DND-41 (cell line): Measurements from ENCODE around the gene A2ML1.

ENCODE experiments used
- ATAC-seq: fragments of 200-7000 bp; cut with Tn5 transposase; 3 replicates; pipeline ENCODE4 v1.9.1; 2021; ENCODE audit warnings: low read depth; ENCODE audit not compliant: insufficient read depth
- DNase-seq: peaks from one replicate; pipeline ENCODE4 v3.0.0-alpha.2; 2020
- H2AFZ ChIP-seq: 2 replicates; pipeline ENCODE4 v1.6.0; 2012; ENCODE audit warnings: low read depth, low read length
- H3K27ac ChIP-seq: 2 replicates; pipeline ENCODE4 v1.5.1; 2012; ENCODE audit warnings: low read length, inconsistent platforms
- H3K27me3 ChIP-seq: fragments of 200-600 bp; sonication (generic); 2 replicates; pipeline ENCODE4 v1.6.0; 2012; ENCODE audit warnings: low read length, mild to moderate bottlenecking, inconsistent platforms; ENCODE audit not compliant: insufficient read depth, poor library complexity
- H3K36me3 ChIP-seq: 2 replicates; pipeline ENCODE4 v1.5.1; 2012; ENCODE audit warnings: low read length, inconsistent platforms; ENCODE audit not compliant: insufficient read depth
- H3K4me1 ChIP-seq: 2 replicates; pipeline ENCODE4 v1.5.1; 2012; ENCODE audit warnings: mild to moderate bottlenecking, low read length; ENCODE audit not compliant: insufficient read depth
- H3K4me2 ChIP-seq: 2 replicates; pipeline ENCODE4 v1.6.0; 2012; ENCODE audit warnings: mild to moderate bottlenecking, moderate library complexity, low read length, inconsistent platforms; ENCODE audit not compliant: insufficient read depth
- H3K4me3 ChIP-seq, 2 experiments: fragments of 200-600 bp in 1 of 2; shearing (Covaris generic) in 1 of 2; 2 replicates each; pipeline ENCODE4 v1.5.1; 2012 to 2016; ENCODE audit warnings: inconsistent platforms in 2 of 2, low read length in 2 of 2, mild to moderate bottlenecking in 2 of 2, low read depth in 1 of 2, moderate library complexity in 1 of 2
- H3K79me2 ChIP-seq: 2 replicates; pipeline ENCODE4 v1.6.0; 2012; ENCODE audit warnings: low read length, inconsistent platforms; ENCODE audit not compliant: insufficient read depth
- H3K9ac ChIP-seq: 2 replicates; pipeline ENCODE4 v1.6.0; 2012; ENCODE audit warnings: low read depth, mild to moderate bottlenecking, inconsistent platforms, low read length, moderate library complexity
- H3K9me3 ChIP-seq: 2 replicates; pipeline ENCODE4 v1.5.1; 2012; ENCODE audit warnings: low read length, moderate library complexity, mild to moderate bottlenecking, inconsistent platforms; ENCODE audit not compliant: insufficient read depth, severe bottlenecking
- H4K20me1 ChIP-seq: 2 replicates; pipeline ENCODE4 v1.6.0; 2012; ENCODE audit warnings: low read length; ENCODE audit not compliant: insufficient read depth
- EZH2 ChIP-seq: IDR thresholded peaks from 3 replicates; pipeline ENCODE4 v1.6.1; 2012; ENCODE audit warnings: borderline replicate concordance, low read depth, mild to moderate bottlenecking, moderate library complexity, low read length, inconsistent platforms; ENCODE audit not compliant: severe bottlenecking
- TF ChIP-seq, protein P1 (sequence below): IDR thresholded peaks from 2 replicates; pipeline ENCODE4 v1.5.1; 2012; ENCODE audit warnings: borderline replicate concordance, low read length, moderate library complexity, mild to moderate bottlenecking; ENCODE audit not compliant: poor library complexity, severe bottlenecking; ENCODE audit errors: extremely low read depth

A2ML1 gene

DNA sequence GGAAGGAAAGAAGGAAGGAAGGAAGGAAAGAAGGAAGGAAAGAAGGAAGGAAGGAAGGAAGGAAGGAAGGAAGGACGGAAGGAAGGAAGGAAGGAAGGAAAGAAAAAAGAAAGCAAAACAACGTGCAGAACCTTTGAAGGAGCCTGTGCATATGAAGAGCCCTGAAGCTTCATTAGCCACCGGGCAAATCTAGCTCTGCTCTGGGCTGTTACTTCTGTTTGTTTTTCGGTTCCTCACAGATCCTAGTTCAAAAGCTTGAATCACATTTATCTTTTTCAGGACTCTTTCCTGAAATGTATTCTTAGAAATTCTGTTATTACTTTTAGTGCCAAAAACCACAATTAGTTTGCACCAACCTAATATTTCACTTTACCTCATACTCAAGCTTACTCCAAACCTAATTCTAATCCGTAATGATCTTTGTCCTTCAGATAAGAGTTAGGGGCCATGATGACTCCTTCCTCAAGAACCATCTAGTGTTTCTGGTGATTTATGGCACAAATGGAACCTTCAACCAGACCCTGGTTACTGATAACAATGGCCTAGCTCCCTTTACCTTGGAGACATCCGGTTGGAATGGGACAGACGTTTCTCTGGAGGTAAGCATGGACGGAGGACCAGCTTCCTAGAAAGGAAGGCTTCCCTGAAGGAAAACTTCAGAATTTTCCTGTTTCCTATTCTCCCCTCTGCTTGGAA is 18.7 kb downstream of the A2ML1 start:
- Histone ChIP-seq H3K9me3 (no peaks in the 10 kb centered on the region), H3K36me3 (no peaks in the 10 kb centered on the region), H3K27ac (no peak overlapping the region), H3K27me3 (no peaks in the 10 kb centered on the region), H3K4me3 (no peak overlapping the region), H4K20me1 (no peaks in the 10 kb centered on the region), H3K4me1 (no peaks in the 10 kb centered on the region), H3K79me2 (no peaks in the 10 kb centered on the region), H3K9ac (no peak overlapping the region), H2AFZ (no peak overlapping the region), H3K4me2 (no peak overlapping the region)
- DNase-seq (no peak), ATAC-seq (no peak)
- TF ChIP-seq EZH2: no peak
- TF ChIP-seq, protein P1, sequence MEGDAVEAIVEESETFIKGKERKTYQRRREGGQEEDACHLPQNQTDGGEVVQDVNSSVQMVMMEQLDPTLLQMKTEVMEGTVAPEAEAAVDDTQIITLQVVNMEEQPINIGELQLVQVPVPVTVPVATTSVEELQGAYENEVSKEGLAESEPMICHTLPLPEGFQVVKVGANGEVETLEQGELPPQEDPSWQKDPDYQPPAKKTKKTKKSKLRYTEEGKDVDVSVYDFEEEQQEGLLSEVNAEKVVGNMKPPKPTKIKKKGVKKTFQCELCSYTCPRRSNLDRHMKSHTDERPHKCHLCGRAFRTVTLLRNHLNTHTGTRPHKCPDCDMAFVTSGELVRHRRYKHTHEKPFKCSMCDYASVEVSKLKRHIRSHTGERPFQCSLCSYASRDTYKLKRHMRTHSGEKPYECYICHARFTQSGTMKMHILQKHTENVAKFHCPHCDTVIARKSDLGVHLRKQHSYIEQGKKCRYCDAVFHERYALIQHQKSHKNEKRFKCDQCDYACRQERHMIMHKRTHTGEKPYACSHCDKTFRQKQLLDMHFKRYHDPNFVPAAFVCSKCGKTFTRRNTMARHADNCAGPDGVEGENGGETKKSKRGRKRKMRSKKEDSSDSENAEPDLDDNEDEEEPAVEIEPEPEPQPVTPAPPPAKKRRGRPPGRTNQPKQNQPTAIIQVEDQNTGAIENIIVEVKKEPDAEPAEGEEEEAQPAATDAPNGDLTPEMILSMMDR: no peak

DNA sequence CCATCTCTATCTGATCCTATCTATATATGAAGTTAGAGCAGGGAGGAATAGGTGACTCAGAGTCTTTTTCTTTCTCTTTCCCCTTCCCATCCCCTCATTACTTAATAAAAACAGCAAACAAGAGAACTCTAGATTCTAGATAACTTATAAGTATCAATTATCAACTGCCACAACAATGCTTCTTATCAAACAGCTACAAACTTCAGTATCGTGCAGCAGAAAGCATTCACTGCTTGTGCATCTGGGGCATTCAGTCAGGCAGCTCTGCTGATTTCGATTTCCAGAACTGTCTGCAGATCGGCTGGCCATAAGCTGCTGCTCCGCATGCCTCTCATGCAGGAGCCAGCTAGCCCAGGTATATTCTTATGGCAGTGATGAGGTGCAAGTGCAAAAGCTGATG is 19.4 kb downstream of the A2ML1 start:
- Histone ChIP-seq H2AFZ (no peak overlapping the region), H3K36me3 (no peaks in the 10 kb centered on the region), H3K27me3 (no peaks in the 10 kb centered on the region), H3K4me1 (no peaks in the 10 kb centered on the region), H3K79me2 (no peaks in the 10 kb centered on the region), H3K9ac (no peak overlapping the region), H3K4me2 (no peak overlapping the region), H3K27ac (no peak overlapping the region), H3K4me3 (no peak overlapping the region), H4K20me1 (no peaks in the 10 kb centered on the region), H3K9me3 (no peaks in the 10 kb centered on the region)
- no peak for ATAC-seq
- no peak for DNase-seq
- TF ChIP-seq EZH2: no peak
- TF ChIP-seq, protein P1: no peak

DNA sequence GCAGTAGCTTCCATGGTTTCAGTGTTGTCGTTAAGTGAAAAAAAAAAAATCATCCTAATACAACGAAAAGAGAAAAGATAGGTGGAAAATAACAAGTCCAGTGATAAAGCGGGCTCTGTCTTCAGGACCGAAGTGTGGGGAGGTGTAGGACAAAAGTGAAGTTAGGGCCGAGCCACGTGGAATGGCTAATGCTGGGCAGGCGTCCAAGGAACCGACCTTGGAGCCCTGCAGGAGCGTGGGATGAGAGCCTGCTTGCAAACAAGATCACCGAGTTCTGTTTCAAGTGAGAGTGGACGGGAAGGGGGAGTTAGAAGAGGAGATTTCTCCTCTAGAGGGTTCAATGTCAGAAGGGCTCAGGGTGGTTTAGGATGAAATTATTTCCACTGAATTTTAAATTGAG is 22.2 kb downstream of the A2ML1 start:
- TF ChIP-seq, protein P1: no peak
- TF ChIP-seq EZH2: no peak

DNA sequence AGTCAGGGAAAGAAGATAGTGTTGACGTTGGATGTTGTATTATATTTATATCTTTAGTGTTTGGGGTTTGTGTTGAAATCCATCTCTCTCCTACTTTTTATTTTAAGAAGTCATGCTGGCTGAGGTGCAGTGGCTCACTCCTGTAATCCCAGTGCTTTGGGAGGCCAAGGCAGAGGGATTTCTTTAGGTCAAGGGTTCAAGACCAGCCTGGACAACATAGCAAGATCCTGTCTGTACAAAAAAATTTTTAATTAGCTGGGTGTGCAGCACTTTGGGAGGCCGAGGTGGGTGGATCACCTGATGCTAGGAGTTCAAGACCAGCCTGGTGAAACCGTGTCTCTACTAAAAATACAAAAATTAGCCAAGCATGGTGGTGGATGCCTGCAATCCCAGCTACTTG is 23.9 kb downstream of the A2ML1 start:
- no peaks in the 10 kb centered on the region for H3K36me3 ChIP-seq
- no peaks in the 10 kb centered on the region for H3K27me3 ChIP-seq
- TF ChIP-seq, protein P1: no peak
- TF ChIP-seq EZH2: no peak
- H3K4me3 ChIP-seq: no peak overlapping the region
- no peak overlapping the region for H3K9ac ChIP-seq
- H3K79me2 ChIP-seq: no peaks in the 10 kb centered on the region
- ATAC-seq (no peak), DNase-seq (no peak)
- no peaks in the 10 kb centered on the region for H4K20me1 ChIP-seq
- no peaks in the 10 kb centered on the region for H3K4me1 ChIP-seq
- no peaks in the 10 kb centered on the region for H3K9me3 ChIP-seq
- no peak overlapping the region for H3K27ac ChIP-seq
- no peak overlapping the region for H2AFZ ChIP-seq
- no peak overlapping the region for H3K4me2 ChIP-seq

More for the DNA sequence above, 22.2 kb downstream of the A2ML1 start:
- Histone ChIP-seq H3K4me2 (no peak overlapping the region), H3K27ac (no peak overlapping the region), H3K79me2 (no peaks in the 10 kb centered on the region), H3K9me3 (no peaks in the 10 kb centered on the region), H3K4me3 (no peak overlapping the region), H3K9ac (no peak overlapping the region), H4K20me1 (no peaks in the 10 kb centered on the region), H3K27me3 (no peaks in the 10 kb centered on the region), H3K4me1 (no peaks in the 10 kb centered on the region), H2AFZ (no peak overlapping the region), H3K36me3 (no peaks in the 10 kb centered on the region)
- ATAC-seq: no peak
- no peak for DNase-seq
